ENCODE data around the gene ALDH1A1. TPM values are rescaled to one million over a fixed set of nuclear protein-coding genes. Genes with fewer than 3 reads are reported as not detected.

The ALDH1A1 gene
- not detected in 2 replicates for total RNA-seq

DNA sequence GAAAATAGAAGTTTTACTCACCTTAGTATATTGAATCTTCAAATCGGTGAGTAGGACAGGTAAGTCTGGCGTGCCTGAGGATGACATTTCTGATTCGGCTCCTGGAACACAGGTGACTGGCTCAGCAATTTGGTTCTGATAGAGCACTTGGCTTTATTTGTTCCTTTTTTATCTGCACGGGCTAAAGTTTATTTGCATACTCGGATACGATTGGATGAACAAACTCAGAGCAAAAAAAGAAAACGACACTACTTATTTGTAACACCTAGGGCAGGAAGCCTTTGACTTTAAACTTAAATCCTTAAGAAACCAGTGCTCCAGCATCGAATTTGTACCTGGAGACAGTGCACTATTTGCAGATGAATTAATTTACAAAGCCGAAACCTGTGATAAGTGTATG, at the start of gene ALDH1A1:
Gene ALDH1A1, minus strand, starts transcription at position 140 of the 400 bp plus-strand sequence. Its CDS starts 53 bp downstream, at position 87.
- intact Hi-C loops (cut with micrococcal nuclease), result no loop called here
- no peaks in the 10 kb centered on the region for H3K9me3 Mint-ChIP-seq

DNA sequence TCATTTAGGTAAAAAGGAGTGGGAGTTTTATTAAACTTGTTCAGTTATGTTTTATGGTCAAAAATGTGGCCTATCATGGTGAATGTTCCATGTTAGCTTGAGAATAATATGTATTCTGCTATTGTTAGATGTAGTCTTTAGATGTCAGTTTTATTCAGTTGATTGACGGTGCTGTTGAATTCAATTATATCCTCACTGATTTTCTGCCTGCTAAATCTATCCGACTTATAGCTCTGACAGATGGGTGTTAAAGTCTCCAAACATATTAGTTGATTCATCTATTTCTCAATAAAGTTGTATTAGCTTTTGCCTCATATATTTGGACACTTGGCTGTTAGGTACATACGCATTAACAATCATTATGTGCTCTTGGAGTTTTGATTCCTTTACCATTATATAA, 49.0 kb upstream of the ALDH1A1 start:
- no peaks in the 10 kb centered on the region for H3K9me3 Mint-ChIP-seq
- DNase-seq (ENCODE audit: low spot score), result no peak
- no peaks in the 10 kb centered on the region for H3K4me1 Mint-ChIP-seq (ENCODE audit: low read depth)
- intact Hi-C loops (cut with micrococcal nuclease), result no loop called here
- no peak overlapping the region for H3K27ac Mint-ChIP-seq
- peaks cover 8% of the 10 kb centered on the region for H3K27me3 Mint-ChIP-seq (ENCODE audit: insufficient read depth)
- no peaks in the 10 kb centered on the region for H3K36me3 Mint-ChIP-seq (ENCODE audit: low read depth)
- H3K4me3 Mint-ChIP-seq, result no peak overlapping the region

More for the DNA sequence above, at the start of gene ALDH1A1:
- Mint-ChIP-seq H3K36me3 (ENCODE audit: low read depth) (no peaks in the 10 kb centered on the region), H3K27me3 (ENCODE audit: insufficient read depth) (peaks cover 15% of the 10 kb centered on the region), H3K4me3 (no peak within 1 kb of the TSS), H3K4me1 (ENCODE audit: low read depth) (no peaks in the 10 kb centered on the region), H3K27ac (no peak within 1 kb of the TSS)
- DNase-seq (ENCODE audit: low spot score), result no peak

DNA sequence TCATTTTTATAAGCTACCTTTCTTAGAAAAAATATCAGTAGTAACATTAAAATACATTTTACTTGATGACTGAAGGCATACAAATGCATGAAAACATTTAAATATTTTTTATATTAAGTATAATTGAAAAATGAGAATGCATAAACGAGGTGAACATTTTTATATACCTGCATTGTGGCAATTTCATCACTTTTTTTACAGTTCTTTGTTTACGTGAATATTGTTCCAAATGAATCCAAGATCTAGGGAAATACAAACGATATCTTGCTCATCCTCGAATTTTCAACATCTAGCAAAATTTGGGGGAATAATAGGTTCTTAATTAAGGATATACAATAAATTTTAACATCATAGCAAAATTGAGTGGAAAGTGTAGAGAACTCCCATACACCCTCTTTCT, 45.5 kb upstream of the ALDH1A1 start:
- Mint-ChIP-seq H3K27me3 (ENCODE audit: insufficient read depth) (peaks cover 4% of the 10 kb centered on the region), H3K36me3 (ENCODE audit: low read depth) (no peaks in the 10 kb centered on the region), H3K9me3 (no peaks in the 10 kb centered on the region), H3K4me1 (ENCODE audit: low read depth) (no peaks in the 10 kb centered on the region), H3K27ac (no peak overlapping the region), H3K4me3 (no peak overlapping the region)
- no peak for DNase-seq (ENCODE audit: low spot score)
- intact Hi-C loops (cut with micrococcal nuclease), result no loop called here

DNA sequence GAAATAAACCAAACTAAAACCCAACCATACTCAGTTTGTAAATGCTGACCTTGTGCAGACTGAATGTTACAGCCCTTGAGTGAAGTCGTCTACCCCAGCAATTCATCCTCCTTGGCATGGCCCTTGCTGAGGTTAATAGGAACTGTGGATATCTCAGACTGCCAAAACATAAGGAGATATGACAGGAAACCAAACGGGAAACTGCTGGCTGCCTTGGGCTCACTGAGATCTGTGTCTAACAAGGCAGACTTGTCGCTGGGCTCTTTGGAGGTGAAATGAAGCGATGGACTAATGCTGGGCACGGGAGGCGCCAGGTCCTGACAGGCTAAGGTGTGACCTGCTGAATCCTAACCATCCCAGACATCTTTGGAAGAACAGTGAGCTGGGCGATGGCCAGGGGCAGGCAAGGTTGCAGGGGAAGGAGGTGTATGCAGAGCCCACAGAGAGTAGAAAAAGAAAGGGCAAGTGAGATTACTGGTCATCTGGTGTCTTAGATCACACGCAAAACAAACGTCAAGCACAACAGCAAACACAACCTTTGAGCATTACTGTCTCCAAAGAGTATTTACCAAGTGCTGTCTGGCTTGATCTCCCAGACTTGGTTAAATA, 44.6 kb upstream of the ALDH1A1 start:
- intact Hi-C loops (cut with micrococcal nuclease), result no loop called here
- Mint-ChIP-seq H3K27ac (no peak overlapping the region), H3K4me3 (no peak overlapping the region), H3K9me3 (no peaks in the 10 kb centered on the region), H3K36me3 (ENCODE audit: low read depth) (no peaks in the 10 kb centered on the region), H3K27me3 (ENCODE audit: insufficient read depth) (peaks cover 4% of the 10 kb centered on the region), H3K4me1 (ENCODE audit: low read depth) (no peaks in the 10 kb centered on the region)
- no peak for DNase-seq (ENCODE audit: low spot score)

DNA sequence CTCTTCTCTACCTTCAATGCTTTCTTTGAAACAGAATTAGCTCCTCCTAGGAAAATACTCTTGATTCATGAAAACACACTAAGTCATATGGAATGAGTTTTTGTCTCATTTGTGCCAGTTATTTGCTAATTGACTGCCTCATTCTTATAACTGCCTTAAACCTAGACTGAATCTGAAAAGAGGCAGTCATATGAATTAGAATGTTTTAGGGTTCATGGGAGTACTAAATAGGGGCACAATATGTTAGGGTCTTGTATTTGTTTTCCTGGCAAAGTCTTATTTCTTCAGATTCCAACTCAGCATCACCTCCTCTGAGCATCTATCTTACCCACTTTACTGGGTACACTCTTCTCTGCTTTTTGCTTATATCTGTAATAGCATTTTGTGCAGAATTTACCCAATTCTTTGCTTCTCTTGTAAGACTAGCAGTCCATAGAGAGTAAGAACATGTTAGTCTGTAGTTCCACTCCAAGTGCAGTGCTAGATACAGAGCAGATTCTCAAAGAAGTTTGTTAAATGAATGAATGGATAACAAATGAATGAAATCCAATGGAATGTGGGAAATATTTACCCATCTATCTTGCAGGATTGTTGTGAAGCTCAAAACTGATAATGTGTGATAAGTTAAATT, 43.9 kb upstream of the ALDH1A1 start:
- intact Hi-C loops (cut with micrococcal nuclease), result no loop called here
- Mint-ChIP-seq H3K36me3 (ENCODE audit: low read depth) (no peaks in the 10 kb centered on the region), H3K27me3 (ENCODE audit: insufficient read depth) (peaks cover 5% of the 10 kb centered on the region), H3K4me1 (ENCODE audit: low read depth) (no peaks in the 10 kb centered on the region), H3K27ac (no peak overlapping the region), H3K9me3 (no peaks in the 10 kb centered on the region), H3K4me3 (no peak overlapping the region)
- DNase-seq (ENCODE audit: low spot score), result no peak

DNA sequence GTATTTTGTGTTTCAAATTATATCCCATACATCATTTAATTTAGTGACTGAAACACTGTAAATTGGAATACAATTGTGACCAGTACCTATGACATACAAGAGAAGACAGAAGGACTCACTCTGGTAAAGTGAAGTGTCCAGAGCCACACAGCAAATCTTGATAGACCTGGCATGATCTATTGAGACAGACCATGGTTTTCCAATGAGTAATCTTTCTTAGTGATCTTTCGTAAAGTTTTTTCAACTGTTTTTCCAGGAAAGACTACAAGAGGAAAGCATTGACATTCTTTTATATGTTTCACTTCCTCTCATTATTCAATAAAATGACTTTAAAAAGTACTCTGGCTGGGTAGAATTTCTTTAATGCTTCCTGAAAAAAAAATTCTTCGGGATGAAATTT, 43.3 kb upstream of the ALDH1A1 start:
- H3K9me3 Mint-ChIP-seq, result no peaks in the 10 kb centered on the region
- intact Hi-C loops (cut with micrococcal nuclease), result no loop called here
- H3K36me3 Mint-ChIP-seq (ENCODE audit: low read depth), result no peaks in the 10 kb centered on the region
- no peak overlapping the region for H3K4me3 Mint-ChIP-seq
- H3K27ac Mint-ChIP-seq, result no peak overlapping the region
- H3K27me3 Mint-ChIP-seq (ENCODE audit: insufficient read depth), result peaks cover 5% of the 10 kb centered on the region
- H3K4me1 Mint-ChIP-seq (ENCODE audit: low read depth), result no peaks in the 10 kb centered on the region
- no peak for DNase-seq (ENCODE audit: low spot score)

DNA sequence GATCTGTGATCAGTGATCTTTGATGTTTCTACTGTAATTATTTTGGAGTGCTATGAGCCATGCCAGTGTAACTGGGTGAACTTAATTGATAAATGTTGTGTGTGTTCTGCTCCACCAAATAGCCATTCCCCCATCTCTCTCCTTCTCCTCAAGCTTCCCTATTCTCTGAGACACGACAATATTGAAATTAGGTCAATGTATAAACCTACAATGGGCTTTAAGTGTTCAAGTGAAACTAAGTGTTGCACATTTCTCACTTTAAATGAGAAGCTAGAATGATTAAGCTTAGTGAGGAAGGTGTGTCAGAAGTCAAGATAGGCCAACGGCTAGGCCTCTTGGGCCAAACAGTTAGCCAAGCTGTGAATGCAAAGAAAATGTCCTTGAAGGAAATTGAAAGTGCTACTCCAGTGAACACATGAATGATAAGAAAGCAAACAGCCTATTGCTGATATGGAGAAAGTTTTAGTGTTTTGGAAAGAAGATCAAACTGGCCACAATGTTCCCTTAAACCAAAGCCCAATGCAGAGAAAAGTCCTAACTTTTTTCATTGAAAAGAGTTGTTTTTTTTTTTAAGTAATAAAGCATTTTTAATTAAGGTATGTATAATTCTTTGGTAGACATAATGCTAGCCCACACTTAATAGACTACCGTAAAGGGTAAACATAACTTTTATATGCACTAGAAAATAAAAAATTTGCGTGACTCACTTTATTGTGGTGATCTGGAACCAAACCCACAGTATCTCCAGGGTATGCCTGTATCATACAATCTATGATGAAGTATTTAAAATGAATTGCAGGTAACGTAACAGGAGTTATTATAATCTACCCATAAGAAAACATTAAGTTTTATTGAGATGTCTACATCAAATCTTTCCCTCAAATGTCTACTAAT, 42.5 kb upstream of the ALDH1A1 start:
- Mint-ChIP-seq H3K9me3 (no peaks in the 10 kb centered on the region), H3K27me3 (ENCODE audit: insufficient read depth) (peaks cover 5% of the 10 kb centered on the region), H3K27ac (no peak overlapping the region), H3K36me3 (ENCODE audit: low read depth) (no peaks in the 10 kb centered on the region), H3K4me1 (ENCODE audit: low read depth) (no peaks in the 10 kb centered on the region), H3K4me3 (no peak overlapping the region)
- no peak for DNase-seq (ENCODE audit: low spot score)
- intact Hi-C loops (cut with micrococcal nuclease), result no loop called here

DNA sequence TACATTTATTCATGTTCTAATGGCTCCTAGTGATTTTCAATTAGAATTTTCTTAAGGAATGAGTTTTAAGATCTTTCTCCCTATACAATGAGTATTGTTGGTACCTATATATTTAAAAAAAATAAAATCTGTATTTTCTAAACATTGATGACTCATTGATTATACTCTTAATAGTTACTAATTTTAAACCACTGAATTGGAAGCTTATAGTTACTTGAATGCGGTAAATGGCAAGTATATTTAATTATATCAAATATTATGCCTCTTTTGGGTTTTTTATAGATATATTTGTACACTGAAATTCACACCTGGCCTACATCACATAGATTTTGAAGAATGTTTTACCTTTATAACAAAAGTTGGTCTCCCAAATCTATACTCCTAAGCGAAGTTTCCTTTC, 38.9 kb upstream of the ALDH1A1 start:
- Mint-ChIP-seq H3K4me1 (ENCODE audit: low read depth) (no peaks in the 10 kb centered on the region), H3K4me3 (no peak overlapping the region), H3K36me3 (ENCODE audit: low read depth) (no peaks in the 10 kb centered on the region), H3K27ac (no peak overlapping the region), H3K9me3 (no peaks in the 10 kb centered on the region), H3K27me3 (ENCODE audit: insufficient read depth) (peaks cover 2% of the 10 kb centered on the region)
- DNase-seq (ENCODE audit: low spot score), result no peak
- intact Hi-C loops (cut with micrococcal nuclease), result no loop called here

DNA sequence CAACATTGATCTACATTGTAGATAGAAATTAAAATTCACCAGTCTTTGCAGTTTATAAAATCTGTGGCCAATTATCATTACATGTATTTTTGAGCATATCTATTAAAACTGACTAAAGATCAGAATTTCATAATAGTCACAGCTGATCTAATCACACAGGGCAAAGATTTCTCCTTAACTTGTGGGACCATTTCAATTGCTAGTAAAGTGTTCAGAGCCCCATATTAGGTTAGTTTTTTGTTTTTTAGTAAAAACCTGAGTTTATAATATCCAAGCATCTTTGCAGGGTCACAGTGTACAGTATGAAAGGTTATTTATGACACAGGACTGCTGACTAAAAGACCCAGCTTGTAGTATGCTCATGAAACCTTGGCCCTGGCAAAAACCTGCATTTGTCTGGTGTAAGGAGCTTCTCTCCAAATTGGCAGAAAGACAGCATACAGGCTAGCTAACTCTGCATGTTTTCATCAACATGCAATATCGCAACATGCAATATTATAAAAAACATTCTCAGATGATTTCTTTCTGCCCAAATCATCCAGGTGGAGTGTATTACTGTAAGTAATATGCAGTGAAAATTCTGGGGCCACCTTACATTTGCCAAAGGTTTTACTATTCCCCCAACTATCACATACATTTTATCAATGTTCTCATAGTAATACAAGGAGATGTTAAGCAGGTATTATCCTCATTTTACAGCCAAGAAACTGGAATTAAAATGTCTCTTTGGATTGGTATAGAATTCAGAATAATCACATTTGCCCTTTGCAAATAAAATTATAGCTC, 37.7 kb upstream of the ALDH1A1 start:
- Mint-ChIP-seq H3K4me1 (ENCODE audit: low read depth) (no peaks in the 10 kb centered on the region), H3K9me3 (no peaks in the 10 kb centered on the region), H3K27me3 (ENCODE audit: insufficient read depth) (peaks cover 2% of the 10 kb centered on the region), H3K36me3 (ENCODE audit: low read depth) (no peaks in the 10 kb centered on the region), H3K27ac (no peak overlapping the region), H3K4me3 (no peak overlapping the region)
- intact Hi-C loops (cut with micrococcal nuclease), result no loop called here
- DNase-seq (ENCODE audit: low spot score), result no peak

DNA sequence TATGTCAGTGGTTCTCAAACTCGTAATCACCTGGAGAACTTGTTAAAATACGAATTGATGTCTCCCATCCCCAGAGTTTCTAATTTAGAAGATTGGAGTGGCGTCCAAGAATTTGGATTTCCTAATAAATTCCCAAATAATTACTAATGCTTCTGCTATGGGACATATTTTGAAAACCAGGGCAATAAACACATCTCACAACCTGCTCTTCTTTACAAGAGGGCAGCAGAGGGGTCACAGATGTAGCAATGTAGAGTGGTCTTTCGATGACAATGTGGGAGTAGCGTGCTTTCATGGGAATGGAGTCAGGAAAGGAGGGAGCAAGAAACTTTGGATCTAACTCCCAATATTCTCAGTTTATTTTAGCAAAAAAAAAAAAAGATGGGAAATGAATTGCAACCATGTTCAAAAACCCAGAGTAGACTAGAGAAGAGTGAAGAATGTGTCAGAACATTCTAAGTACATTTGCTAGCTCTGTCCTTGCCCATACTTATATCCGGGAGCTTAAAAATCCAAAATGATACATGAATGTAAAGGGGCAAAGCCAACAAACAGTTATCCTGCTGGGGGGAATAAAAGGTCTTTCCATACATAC, 33.8 kb upstream of the ALDH1A1 start:
- Mint-ChIP-seq H3K36me3 (ENCODE audit: low read depth) (no peaks in the 10 kb centered on the region), H3K9me3 (no peaks in the 10 kb centered on the region), H3K4me1 (ENCODE audit: low read depth) (no peaks in the 10 kb centered on the region), H3K27ac (no peak overlapping the region), H3K4me3 (no peak overlapping the region), H3K27me3 (ENCODE audit: insufficient read depth) (no peaks in the 10 kb centered on the region)
- no peak for DNase-seq (ENCODE audit: low spot score)
- intact Hi-C loops (cut with micrococcal nuclease), result no loop called here

DNA sequence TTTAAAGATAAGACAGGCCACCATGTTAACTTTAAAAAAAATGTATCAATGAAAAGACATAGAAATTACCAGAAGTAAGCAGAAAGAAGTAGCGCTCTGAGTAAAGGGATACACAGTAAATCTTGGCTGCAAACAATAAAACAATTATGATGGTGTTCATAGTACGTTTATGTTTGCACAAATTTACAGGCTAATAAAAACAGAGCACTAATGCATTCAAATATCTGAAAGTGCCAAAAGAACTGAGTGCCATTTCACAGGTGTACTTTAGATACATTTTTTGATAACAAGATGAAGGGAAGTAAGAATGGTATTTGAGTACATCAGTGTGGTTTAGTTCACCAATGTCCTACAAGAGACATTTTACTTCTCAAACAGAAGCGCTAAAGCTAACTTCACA, 32.9 kb upstream of the ALDH1A1 start:
- Mint-ChIP-seq H3K27me3 (ENCODE audit: insufficient read depth) (peaks cover 2% of the 10 kb centered on the region), H3K27ac (no peak overlapping the region), H3K4me1 (ENCODE audit: low read depth) (no peaks in the 10 kb centered on the region), H3K4me3 (no peak overlapping the region), H3K36me3 (ENCODE audit: low read depth) (no peaks in the 10 kb centered on the region), H3K9me3 (no peaks in the 10 kb centered on the region)
- DNase-seq (ENCODE audit: low spot score), result no peak
- intact Hi-C loops (cut with micrococcal nuclease), result no loop called here

DNA sequence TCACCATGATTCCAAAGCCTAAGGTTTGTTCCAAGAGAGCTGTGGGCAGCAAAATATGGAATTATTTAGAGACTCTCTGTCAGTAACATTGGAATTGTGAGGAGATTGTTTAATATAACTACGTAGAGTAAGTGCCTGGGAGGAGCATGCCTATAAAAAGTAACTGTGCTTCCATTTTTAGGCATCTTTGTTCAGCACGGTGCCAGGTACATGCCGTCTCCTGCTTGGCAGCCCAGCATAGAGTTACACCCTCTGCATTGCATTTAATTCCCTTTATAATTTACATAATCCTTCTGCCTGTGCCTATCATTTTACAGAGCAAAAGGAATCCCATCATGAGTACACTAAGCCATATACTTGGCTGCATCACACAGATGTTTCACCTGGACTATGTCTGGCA, 32.1 kb upstream of the ALDH1A1 start:
- Mint-ChIP-seq H3K27me3 (ENCODE audit: insufficient read depth) (peaks cover 2% of the 10 kb centered on the region), H3K36me3 (ENCODE audit: low read depth) (no peaks in the 10 kb centered on the region), H3K9me3 (no peaks in the 10 kb centered on the region), H3K4me3 (no peak overlapping the region), H3K27ac (no peak overlapping the region), H3K4me1 (ENCODE audit: low read depth) (no peaks in the 10 kb centered on the region)
- intact Hi-C loops (cut with micrococcal nuclease), result no loop called here
- DNase-seq (ENCODE audit: low spot score), result no peak

All from activated T-helper 1 cell treated with anti-CD3 and anti-CD28 coated beads, Interleukin-12 subunit alpha, Interleukin-12 subunit beta, Interleukin-2, Interleukin-4 antibody, amounts not matched to agents 30 ng/mL and 10 ng/mL and 1 ng/mL, durations not matched to agents 14 hours and 24 hours and 36 hours (primary cell).